Activated T-cell treated with anti-CD3 and anti-CD28 coated beads for 1 hour (primary cell): Measurements from ENCODE around the gene CARD8.
"Not testable (repeated sequence)": the region's sequence is repeated elsewhere in the genome, so short reads cannot be mapped to it uniquely, and the experiment has no call there.

ENCODE experiments used
- DNase-seq: peaks from one replicate; pipeline ENCODE4 v3.0.0-alpha.2; 2020; ENCODE audit warnings: low read depth

CARD8 gene

GRCh38 chr19:48260359-48260714, 4.6 kb upstream of the CARD8 start:
- not testable (repeated sequence) for DNase-seq

GRCh38 chr19:48258992-48259391, 3.3 kb upstream of the CARD8 start:
- not testable (repeated sequence) for DNase-seq

- DNase-seq, result no peak
Observed at GRCh38 chr19:48258350-48258749, 2.6 kb upstream of the CARD8 start.

GRCh38 chr19:48254529-48254970, 1.2 kb downstream of the CARD8 start:
- DNase-seq, result no peak

DNA sequence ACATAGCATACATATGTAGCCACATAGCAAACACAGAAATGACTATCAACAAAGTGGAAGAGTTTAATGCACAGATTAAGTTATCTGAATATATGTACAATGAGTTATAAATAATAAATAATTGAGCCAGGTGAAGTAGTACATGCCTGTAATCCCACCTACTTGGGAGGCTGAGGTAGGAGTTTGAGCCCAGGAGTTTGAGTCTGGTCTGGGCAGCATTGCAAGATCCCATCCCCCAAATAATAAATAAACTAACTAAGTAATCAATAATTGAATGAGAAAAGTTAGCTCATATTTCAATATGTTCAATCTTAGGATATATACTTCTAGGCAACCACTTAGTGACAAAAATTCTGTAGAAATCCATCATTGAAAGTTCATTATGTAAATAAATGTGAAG, 1.7 kb downstream of the CARD8 start:
- no peak for DNase-seq

DNA sequence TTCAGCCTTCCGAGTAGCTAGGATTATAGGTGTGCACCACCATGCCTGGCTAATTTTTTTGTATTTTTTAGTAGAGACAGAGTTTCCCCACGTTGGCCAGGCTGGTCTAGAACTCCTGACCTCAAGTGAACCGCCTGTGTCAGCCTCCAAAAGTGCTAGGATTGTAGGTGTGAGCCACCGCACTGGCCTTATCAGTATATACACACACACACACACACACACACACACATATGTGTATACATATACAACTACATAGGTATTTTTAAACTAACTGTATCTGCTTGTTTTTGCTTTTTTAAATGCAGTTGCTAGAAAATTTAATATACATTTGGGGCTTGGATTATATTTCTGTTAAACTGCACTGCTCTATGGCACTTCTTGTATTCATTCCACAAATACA, 3.1 kb downstream of the CARD8 start:
- DNase-seq, result no peak

DNA sequence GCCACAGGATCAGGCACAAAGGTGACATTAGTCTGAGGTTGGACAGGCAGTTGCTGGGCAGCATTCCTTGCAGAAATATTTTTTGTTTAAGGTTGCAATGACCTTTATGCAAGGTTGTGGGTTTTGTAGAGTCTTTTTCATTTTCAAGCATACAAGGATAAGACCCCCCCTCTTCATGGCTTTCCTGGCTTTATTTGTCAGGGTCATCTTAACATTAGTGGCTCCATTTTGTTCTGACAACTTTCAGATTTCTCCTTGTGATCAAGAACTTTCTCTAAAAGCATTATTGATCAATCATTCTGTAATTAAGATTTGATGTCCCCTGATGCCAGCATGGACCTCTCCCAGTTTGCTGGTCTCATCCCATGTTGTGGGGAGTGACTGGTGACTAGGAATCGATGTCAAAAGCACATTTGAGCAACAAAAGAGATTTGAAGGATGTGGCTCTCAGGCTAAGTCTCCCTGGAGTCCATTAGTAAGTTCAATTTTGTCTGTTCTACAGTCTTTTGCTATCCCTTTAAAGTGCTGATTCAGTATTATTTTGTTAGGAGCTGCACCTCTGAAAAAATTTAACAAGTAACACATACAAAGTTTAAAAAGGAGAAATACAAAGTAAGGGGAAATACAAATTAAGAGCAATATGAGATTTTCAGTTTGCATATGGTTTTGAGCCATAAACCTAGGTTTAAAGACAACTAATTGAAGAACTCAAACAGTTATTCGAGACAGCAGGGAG, 5.3 kb downstream of the CARD8 start:
- no peak for DNase-seq

- DNase-seq, result peak; percentile 55
Observed at GRCh38 chr19:48249502-48250014, 6.2 kb downstream of the CARD8 start.

GRCh38 chr19:48248081-48248833, 7.5 kb downstream of the CARD8 start:
- DNase-seq, result no peak

- DNase-seq, result no peak
Observed at GRCh38 chr19:48247212-48247611, 8.5 kb downstream of the CARD8 start.

DNA sequence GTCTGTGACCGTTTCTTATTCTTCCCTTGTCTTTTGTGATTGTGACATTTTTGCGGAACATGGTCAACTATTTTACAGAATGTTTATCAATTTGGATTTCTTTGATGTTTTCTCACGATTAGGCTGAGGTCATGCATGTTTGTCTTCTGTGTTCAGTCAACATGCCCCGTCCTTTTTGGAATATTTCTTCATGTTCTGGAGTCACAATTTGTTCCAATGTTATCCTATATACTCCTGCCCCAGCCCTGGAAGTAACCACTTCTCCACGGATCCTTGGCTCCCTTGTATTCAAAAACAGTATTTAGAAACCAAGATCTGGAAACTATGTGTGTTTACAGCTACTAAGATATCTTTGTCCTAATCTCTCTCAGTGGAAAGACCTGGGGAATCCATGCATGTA, 9.6 kb downstream of the CARD8 start:
- no peak for DNase-seq

GRCh38 chr19:48244281-48244680, 11.4 kb downstream of the CARD8 start:
- DNase-seq, result peak; percentile 26

GRCh38 chr19:48241771-48242170, 13.9 kb downstream of the CARD8 start:
- DNase-seq, result not testable (repeated sequence)

DNA sequence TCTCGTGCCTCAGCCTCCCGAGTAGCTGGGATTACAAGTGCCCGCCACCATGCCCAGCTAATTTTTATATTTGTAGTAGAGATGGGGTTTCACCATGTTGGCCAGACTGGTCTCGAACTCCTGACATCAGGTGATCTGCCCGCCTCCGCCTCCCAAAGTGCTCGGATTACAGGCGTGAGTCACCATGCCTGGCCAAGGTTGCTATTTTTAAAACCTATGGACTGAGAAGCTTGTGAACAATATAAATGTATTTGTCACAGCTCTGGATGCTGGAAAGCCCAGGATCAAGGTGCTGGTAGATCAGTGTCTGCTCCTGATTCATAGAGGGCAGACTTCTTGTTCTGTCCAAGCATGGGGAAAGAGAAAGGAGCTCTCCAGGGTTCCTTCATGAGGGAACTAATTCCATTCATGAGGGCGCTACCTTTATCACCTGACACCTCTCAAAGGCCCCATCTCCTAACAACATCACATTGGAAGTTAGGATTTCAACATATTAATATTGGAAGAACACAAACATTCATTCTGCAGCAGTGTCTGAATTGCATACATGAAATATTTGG, 16.1 kb downstream of the CARD8 start:
- no peak for DNase-seq

DNA sequence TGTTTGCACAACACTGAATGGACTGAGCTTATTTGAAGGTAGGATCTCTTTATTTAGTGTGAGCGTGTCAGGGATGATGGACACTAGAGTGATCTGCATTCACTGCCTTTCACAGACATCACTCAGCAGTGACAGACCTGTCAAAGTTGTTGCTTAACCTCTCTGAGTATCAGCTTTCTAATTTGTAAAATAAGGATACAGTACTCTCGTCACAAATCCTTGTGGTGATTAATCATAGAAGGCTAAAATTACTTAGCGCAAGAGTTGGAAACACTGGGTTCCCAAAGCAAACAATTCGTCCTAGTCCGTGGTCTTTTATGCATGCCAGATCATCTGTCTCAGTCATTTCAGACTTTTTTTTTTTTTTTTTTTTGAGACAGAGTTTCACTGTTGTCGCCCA, 16.6 kb downstream of the CARD8 start:
- DNase-seq, result no peak

GRCh38 chr19:48237057-48237456, 18.7 kb downstream of the CARD8 start:
- no peak for DNase-seq

GRCh38 chr19:48230555-48231129, 25.1 kb downstream of the CARD8 start:
- no peak for DNase-seq

GRCh38 chr19:48221628-48222027, 34.1 kb downstream of the CARD8 start:
- DNase-seq, result no peak

GRCh38 chr19:48220784-48221183, 34.9 kb downstream of the CARD8 start:
- DNase-seq, result not testable (repeated sequence)

- DNase-seq, result no peak
Observed at GRCh38 chr19:48218997-48219396, 36.7 kb downstream of the CARD8 start.

GRCh38 chr19:48216933-48217332, 38.8 kb downstream of the CARD8 start:
- DNase-seq, result no peak

GRCh38 chr19:48213959-48214358, 41.8 kb downstream of the CARD8 start:
- DNase-seq, result no peak

DNA sequence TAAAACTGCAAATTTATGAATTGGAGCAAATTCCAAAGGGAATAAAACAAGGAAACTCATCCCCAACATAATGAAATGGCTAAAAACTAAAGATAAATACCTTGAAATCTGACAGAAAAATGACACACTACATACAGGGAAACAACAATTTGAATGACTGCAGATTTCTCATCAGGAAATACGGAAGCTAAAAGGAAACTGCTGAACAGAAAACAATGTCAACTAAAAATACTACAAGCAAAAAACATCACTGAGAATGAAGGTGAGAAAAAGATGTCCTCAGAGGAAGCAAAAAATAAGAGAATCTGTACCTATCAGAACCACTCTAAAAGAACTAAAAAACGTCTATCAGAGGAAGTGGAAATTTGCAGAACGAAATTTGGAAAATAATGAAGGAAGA, 45.7 kb downstream of the CARD8 start:
- no peak for DNase-seq
